Smooth muscle cell (in vitro differentiated cells): ENCODE data around the gene DNAJC7. TPM values are rescaled to one million over a fixed set of nuclear protein-coding genes. Genes with fewer than 3 reads are reported as not detected.

Experiments
- DNase-seq: peaks from one replicate; lab custom pipeline; 2025; ENCODE audit not compliant: unreplicated experiment; lab: John Stamatoyannopoulos, UW
- H2AFZ ChIP-seq: fragments of 200-600 bp; sonication (generic); 2 replicates; pipeline ENCODE4 v1.6.0; 2016; ENCODE audit warnings: antibody characterized with exemption, low read depth, mild to moderate bottlenecking
- H3F3A ChIP-seq: fragments of 200-600 bp; sonication (generic); 2 replicates; pipeline ENCODE4 v1.6.0; 2017; ENCODE audit warnings: antibody characterized with exemption, low read depth
- H3K27ac ChIP-seq: fragments of 200-600 bp; sonication (generic); 2 replicates; pipeline ENCODE4 v1.5.1; 2016; ENCODE audit warnings: low read depth, mild to moderate bottlenecking
- H3K27me3 ChIP-seq: fragments of 200-600 bp; sonication (generic); 2 replicates; pipeline ENCODE4 v1.6.1; 2016; ENCODE audit warnings: low read depth, mild to moderate bottlenecking
- H3K36me3 ChIP-seq: fragments of 200-600 bp; sonication (generic); 2 replicates; pipeline ENCODE4 v1.5.1; 2016; ENCODE audit warnings: low read depth
- H3K4me1 ChIP-seq: fragments of 200-600 bp; sonication (generic); 2 replicates; pipeline ENCODE4 v1.5.1; 2016; ENCODE audit warnings: low read depth
- H3K4me2 ChIP-seq: fragments of 200-600 bp; sonication (generic); 2 replicates; pipeline ENCODE4 v1.6.0; 2016; ENCODE audit warnings: mild to moderate bottlenecking
- H3K4me3 ChIP-seq: fragments of 200-600 bp; sonication (generic); 2 replicates; pipeline ENCODE4 v1.5.1; 2016; ENCODE audit warnings: mild to moderate bottlenecking
- H3K79me2 ChIP-seq: fragments of 200-600 bp; sonication (generic); 2 replicates; pipeline ENCODE4 v1.6.0; 2016; ENCODE audit warnings: low read depth, mild to moderate bottlenecking
- H3K9ac ChIP-seq: fragments of 200-600 bp; sonication (generic); 2 replicates; pipeline ENCODE4 v1.6.0; 2016; ENCODE audit warnings: low read depth
- H3K9me3 ChIP-seq: fragments of 200-600 bp; sonication (generic); replicated peaks from 2 replicates; pipeline ENCODE4 v1.5.1; 2016; ENCODE audit warnings: low read depth
- H4K20me1 ChIP-seq: fragments of 200-600 bp; sonication (generic); 2 replicates; pipeline ENCODE4 v1.6.0; 2016; ENCODE audit warnings: low read depth
- CTCF ChIP-seq: fragments of 200-600 bp; sonication (generic); IDR thresholded peaks from 2 replicates; pipeline ENCODE4 v1.5.1; 2017; ENCODE audit warnings: borderline replicate concordance, mild to moderate bottlenecking, antibody characterized with exemption; ENCODE audit not compliant: insufficient read depth, poor library complexity, severe bottlenecking
- WGBS: methylation state at CpG from one replicate; pipeline ENCODE4 v1.1.7; 2016; ENCODE audit warnings: low lambda C conversion rate; 5-methylcytosine and 5-hydroxymethylcytosine counted together
- polyA plus RNA-seq: library from polyadenylated mRNA; unstranded; fragments of >200 nt; fragmentation: Nextera tagmentation; extraction: Ambion mirVana; gene quantifications from 2 replicates; pipeline ENCODE4 v1.2.1, GENCODE V29; 2016
- total RNA-seq: library from RNA; depleted of rRNA; stranded (reverse); fragments of >200 nt; gene quantifications from 2 replicates; pipeline ENCODE4 v1.2.3, GENCODE V29; 2014

DNAJC7 gene
- total and polyA plus RNA-seq, 2 experiments from 2014 or later: 44.5 to 44.7 TPM

GRCh38 chr17:41971721-41972523 lies 45.3 kb downstream of the DNAJC7 start:
- DNase-seq: no peak
- H3K9me3 ChIP-seq: no peaks in the 10 kb centered on the region
- 93% methylated on average over 18 of the region's 18 CpGs for WGBS
- H3K27ac ChIP-seq: no peak overlapping the region
- peaks cover 35% of the 10 kb centered on the region for H3K79me2 ChIP-seq
- H2AFZ ChIP-seq: no peak overlapping the region
- no peaks in the 10 kb centered on the region for H3F3A ChIP-seq
- no peaks in the 10 kb centered on the region for H3K36me3 ChIP-seq
- no peak overlapping the region for H3K9ac ChIP-seq
- no peaks in the 10 kb centered on the region for H3K4me1 ChIP-seq
- H4K20me1 ChIP-seq: peaks cover 17% of the 10 kb centered on the region
- no peak overlapping the region for H3K4me3 ChIP-seq
- H3K4me2 ChIP-seq: no peak overlapping the region
- H3K27me3 ChIP-seq: no peaks in the 10 kb centered on the region
- TF ChIP-seq CTCF: no peak

- no peaks in the 10 kb centered on the region for H3K27me3 ChIP-seq
- no peak overlapping the region for H2AFZ ChIP-seq
- 94% methylated on average over 5 of the region's 5 CpGs for whole genome bisulfite sequencing
- no peaks in the 10 kb centered on the region for H3F3A ChIP-seq
- no peaks in the 10 kb centered on the region for H3K9me3 ChIP-seq
- H3K27ac ChIP-seq: no peak overlapping the region
- DNase-seq: no peak
- H3K9ac ChIP-seq: no peak overlapping the region
- peaks cover 17% of the 10 kb centered on the region for H4K20me1 ChIP-seq
- peaks cover 36% of the 10 kb centered on the region for H3K79me2 ChIP-seq
- H3K36me3 ChIP-seq: no peaks in the 10 kb centered on the region
- peaks cover 5% of the 10 kb centered on the region for H3K4me1 ChIP-seq
- TF ChIP-seq CTCF: no peak
- H3K4me3 ChIP-seq: no peak overlapping the region
- no peak overlapping the region for H3K4me2 ChIP-seq
These were observed 46.3 kb downstream of the DNAJC7 start for GRCh38 chr17:41970901-41971331.

GRCh38 chr17:41968676-41969075 lies 48.6 kb downstream of the DNAJC7 start:
- Histone ChIP-seq H3K9me3 (no peaks in the 10 kb centered on the region), H3K9ac (no peak overlapping the region), H3F3A (no peaks in the 10 kb centered on the region), H3K4me2 (no peak overlapping the region), H3K4me1 (peaks cover 10% of the 10 kb centered on the region), H3K79me2 (peaks cover 36% of the 10 kb centered on the region), H3K27ac (no peak overlapping the region), H2AFZ (no peak overlapping the region), H4K20me1 (peaks cover 7% of the 10 kb centered on the region), H3K27me3 (no peaks in the 10 kb centered on the region), H3K36me3 (no peaks in the 10 kb centered on the region), H3K4me3 (no peak overlapping the region)
- DNase-seq: no peak
- 94% methylated on average over 8 of the region's 10 CpGs for WGBS
- TF ChIP-seq CTCF: no peak
